COLO668 (cell line): ENCODE measurements around the gene PLEKHG4B.

ENCODE experiments used
- DNase-seq: peaks from one replicate; lab custom pipeline; 2025; ENCODE audit not compliant: unreplicated experiment; lab: John Stamatoyannopoulos, UW

Gene PLEKHG4B

GRCh38 chr5:167982-168660 lies 76.2 kb downstream of the PLEKHG4B start:
- DNase-seq: no peak

GRCh38 chr5:169071-169727 lies 77.2 kb downstream of the PLEKHG4B start:
- no peak for DNase-seq

GRCh38 chr5:169728-170094 lies 77.7 kb downstream of the PLEKHG4B start:
- DNase-seq: no peak

GRCh38 chr5:170971-171800 lies 79.2 kb downstream of the PLEKHG4B start:
- DNase-seq: no peak

- no peak for DNase-seq
Observed at GRCh38 chr5:171801-172331, 79.9 kb downstream of the PLEKHG4B start.

GRCh38 chr5:172421-172820 lies 80.5 kb downstream of the PLEKHG4B start:
- DNase-seq: no peak

- no peak for DNase-seq
Observed at GRCh38 chr5:172841-173251, 80.9 kb downstream of the PLEKHG4B start.

GRCh38 chr5:173392-174290 lies 81.7 kb downstream of the PLEKHG4B start:
- no peak for DNase-seq

GRCh38 chr5:174291-174600 lies 82.3 kb downstream of the PLEKHG4B start:
- no peak for DNase-seq

GRCh38 chr5:174876-175465 lies 83.0 kb downstream of the PLEKHG4B start:
- no peak for DNase-seq

GRCh38 chr5:176296-176823 lies 84.4 kb downstream of the PLEKHG4B start:
- DNase-seq: no peak

- DNase-seq: peak; percentile 38
Observed at GRCh38 chr5:178110-178509, 86.1 kb downstream of the PLEKHG4B start.

- no peak for DNase-seq
Observed at GRCh38 chr5:179401-179800, 87.4 kb downstream of the PLEKHG4B start.

GRCh38 chr5:180286-180918 lies 88.4 kb downstream of the PLEKHG4B start:
- peak; percentile 30 for DNase-seq

- DNase-seq: no peak
Observed at GRCh38 chr5:181160-181559, 89.2 kb downstream of the PLEKHG4B start.

- DNase-seq: no peak
Observed at GRCh38 chr5:181566-181965, 89.6 kb downstream of the PLEKHG4B start.

GRCh38 chr5:182126-182525 lies 90.2 kb downstream of the PLEKHG4B start:
- DNase-seq: no peak

GRCh38 chr5:184471-184870 lies 92.5 kb downstream of the PLEKHG4B start:
- no peak for DNase-seq

- DNase-seq: no peak
Observed at GRCh38 chr5:185095-186070, 93.4 kb downstream of the PLEKHG4B start.
